Sigmoid colon (tissue), 7 donors: ENCODE results near the gene CBX6. TPM values are rescaled to one million over a fixed set of nuclear protein-coding genes. Genes with fewer than 3 reads are reported as not detected.

Source experiments
- DNase-seq: peaks from one replicate; pipeline ENCODE4 v3.0.0-alpha.2; 2019
- H3K27ac ChIP-seq, 4 donors: fragments of 200-600 bp; sonication (generic); one replicate each; pipeline ENCODE4 v1.5.1; 2016 to 2019; ENCODE audit warnings: mild to moderate bottlenecking in 1 of 4
- H3K27me3 ChIP-seq, 3 donors: fragments of 200-600 bp; sonication (generic); one replicate each; pipeline ENCODE4 v1.5.1; 2019; ENCODE audit warnings: mild to moderate bottlenecking in 1 of 3
- H3K36me3 ChIP-seq, 4 donors: fragments of 200-600 bp; sonication (generic); one replicate each; pipeline ENCODE4 v1.5.1; 2016 to 2019
- H3K4me1 ChIP-seq, 4 donors: fragments of 200-600 bp; sonication (generic); one replicate each; pipeline ENCODE4 v1.5.1; 2017 to 2019
- H3K4me3 ChIP-seq, 4 donors: fragments of 200-600 bp; sonication (generic); one replicate each; pipeline ENCODE4 v1.5.1; 2017 to 2019; ENCODE audit warnings: mild to moderate bottlenecking in 2 of 4, moderate library complexity in 1 of 4
- H3K9me3 ChIP-seq, 4 donors: fragments of 200-600 bp in 3 of 4; sonication (generic) in 3 of 4; one replicate each; pipeline versions ENCODE4 v1.5.1 to v1.6.1; 2013 to 2019
- EP300 ChIP-seq, 4 donors: sonication (generic); formaldehyde crosslinking; IDR thresholded peaks; one replicate each; pipeline ENCODE4 v1.6.1; 2017; ENCODE audit warnings: antibody characterized with exemption in 4 of 4
- POLR2A ChIP-seq, 2 donors: fragments of 450-650 bp; IDR thresholded peaks; one replicate each; pipeline ENCODE4 v1.6.1; 2016; ENCODE audit warnings: antibody characterized with exemption in 2 of 2, mild to moderate bottlenecking in 2 of 2, moderate library complexity in 2 of 2
- POLR2AphosphoS5 ChIP-seq, 4 donors: sonication (generic); formaldehyde crosslinking; IDR thresholded peaks; one replicate each; pipeline ENCODE4 v1.6.1; 2017; ENCODE audit warnings: antibody characterized with exemption in 4 of 4
- WGBS, 2 donors: extraction: QIAGEN DNeasy Blood & Tissue Kit; methylation state at CpG; one replicate each; pipeline ENCODE4 v1.1.7; 2013; 5-methylcytosine and 5-hydroxymethylcytosine counted together
- intact Hi-C: fragments of 100-400 bp; cut with DNase I; formaldehyde crosslinking; loops from one replicate; pipeline ENCODE4 v1.15.1; 2023
- polyA plus RNA-seq, 3 donors: library from polyadenylated mRNA; stranded (reverse); fragments of 200-250 nt; gene quantifications; one replicate each; pipeline ENCODE4 v1.2.3, GENCODE V29; 2013
- total RNA-seq, 4 donors: library from RNA; depleted of rRNA; stranded (reverse); fragments of >200 nt; gene quantifications; one replicate each; pipeline ENCODE4 v1.1.0, GENCODE V29; 2016
- TF ChIP-seq, protein P1 (sequence below), 4 experiments: fragments of 450-650 bp in 3 of 4; fragments of 200-600 bp in 1 of 4; IDR thresholded peaks; one replicate each; pipeline ENCODE4 v1.5.1; 2016 to 2019; ENCODE audit warnings: antibody characterized with exemption in 4 of 4, mild to moderate bottlenecking in 3 of 4, moderate library complexity in 2 of 4
- donor health status: healthy with polysubstance abuse.
- donor health status: Bipolar disorder and iron deficiency.
- donor health status: healthy.

CBX6 gene
- total and polyA plus RNA-seq, 7 donors = 4.2 to 90.6 (median 47.2) TPM

DNA sequence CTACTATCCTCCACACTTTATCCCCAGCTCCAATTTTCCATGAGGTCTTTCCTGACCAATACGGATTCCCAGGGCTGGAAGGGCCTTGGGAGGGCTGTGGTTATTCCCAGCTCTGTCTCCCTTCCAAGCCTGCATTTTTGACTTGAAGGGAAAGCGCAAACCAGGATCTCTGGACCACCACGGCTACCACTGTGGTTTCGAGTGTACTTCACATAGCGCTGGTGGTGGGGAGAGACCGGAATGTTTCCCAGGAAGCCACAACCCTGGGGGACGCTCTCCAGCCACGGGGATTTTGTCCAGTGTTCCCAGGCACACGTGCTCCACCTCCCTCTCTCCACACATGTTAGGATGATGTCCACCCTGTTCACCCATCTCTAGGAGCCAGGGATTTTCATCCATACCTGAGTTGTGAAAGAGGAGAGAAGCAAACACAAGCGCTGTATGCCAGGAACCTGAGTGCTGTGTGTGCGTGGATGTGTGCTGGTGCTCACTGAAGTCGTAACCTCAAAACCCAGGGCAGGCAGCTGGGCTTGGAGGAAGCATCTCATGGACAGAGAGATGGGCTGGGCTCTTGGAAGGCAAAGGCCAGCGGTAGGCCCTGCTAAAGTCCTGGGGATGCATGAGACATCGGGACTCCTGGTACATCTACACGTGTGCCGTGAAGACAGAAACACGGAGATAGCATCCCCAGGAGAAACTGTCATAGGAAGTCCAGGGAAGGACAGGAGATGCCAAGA, 26.8 kb downstream of the CBX6 start:
- TF ChIP-seq EP300 (IDR thresholded peaks at IDR 0.05) (no peak), POLR2A (IDR thresholded peaks at IDR 0.05) (no peak), POLR2AphosphoS5 (IDR thresholded peaks at IDR 0.05) (no peak)
- TF ChIP-seq, protein P1, sequence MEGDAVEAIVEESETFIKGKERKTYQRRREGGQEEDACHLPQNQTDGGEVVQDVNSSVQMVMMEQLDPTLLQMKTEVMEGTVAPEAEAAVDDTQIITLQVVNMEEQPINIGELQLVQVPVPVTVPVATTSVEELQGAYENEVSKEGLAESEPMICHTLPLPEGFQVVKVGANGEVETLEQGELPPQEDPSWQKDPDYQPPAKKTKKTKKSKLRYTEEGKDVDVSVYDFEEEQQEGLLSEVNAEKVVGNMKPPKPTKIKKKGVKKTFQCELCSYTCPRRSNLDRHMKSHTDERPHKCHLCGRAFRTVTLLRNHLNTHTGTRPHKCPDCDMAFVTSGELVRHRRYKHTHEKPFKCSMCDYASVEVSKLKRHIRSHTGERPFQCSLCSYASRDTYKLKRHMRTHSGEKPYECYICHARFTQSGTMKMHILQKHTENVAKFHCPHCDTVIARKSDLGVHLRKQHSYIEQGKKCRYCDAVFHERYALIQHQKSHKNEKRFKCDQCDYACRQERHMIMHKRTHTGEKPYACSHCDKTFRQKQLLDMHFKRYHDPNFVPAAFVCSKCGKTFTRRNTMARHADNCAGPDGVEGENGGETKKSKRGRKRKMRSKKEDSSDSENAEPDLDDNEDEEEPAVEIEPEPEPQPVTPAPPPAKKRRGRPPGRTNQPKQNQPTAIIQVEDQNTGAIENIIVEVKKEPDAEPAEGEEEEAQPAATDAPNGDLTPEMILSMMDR (IDR thresholded peaks at IDR 0.05) = no peak
- peaks cover 0 to 20% (median 17%) of the 10 kb centered on the region in 4 donors for H3K4me1 ChIP-seq
- no peaks in the 10 kb centered on the region for H3K9me3 ChIP-seq
- 63 to 72% methylated on average over 17 of the region's 17 CpGs for WGBS, 2 donors
- H3K27ac ChIP-seq = peak overlapping the region in 3 of 4 donors; percentile 70 to 83 (median 81)
- DNase-seq = no peak
- intact Hi-C loops = no loop called here
- H3K4me3 ChIP-seq = no peak overlapping the region
- H3K36me3 ChIP-seq = no peaks in the 10 kb centered on the region
- H3K27me3 ChIP-seq = no peaks in the 10 kb centered on the region

DNA sequence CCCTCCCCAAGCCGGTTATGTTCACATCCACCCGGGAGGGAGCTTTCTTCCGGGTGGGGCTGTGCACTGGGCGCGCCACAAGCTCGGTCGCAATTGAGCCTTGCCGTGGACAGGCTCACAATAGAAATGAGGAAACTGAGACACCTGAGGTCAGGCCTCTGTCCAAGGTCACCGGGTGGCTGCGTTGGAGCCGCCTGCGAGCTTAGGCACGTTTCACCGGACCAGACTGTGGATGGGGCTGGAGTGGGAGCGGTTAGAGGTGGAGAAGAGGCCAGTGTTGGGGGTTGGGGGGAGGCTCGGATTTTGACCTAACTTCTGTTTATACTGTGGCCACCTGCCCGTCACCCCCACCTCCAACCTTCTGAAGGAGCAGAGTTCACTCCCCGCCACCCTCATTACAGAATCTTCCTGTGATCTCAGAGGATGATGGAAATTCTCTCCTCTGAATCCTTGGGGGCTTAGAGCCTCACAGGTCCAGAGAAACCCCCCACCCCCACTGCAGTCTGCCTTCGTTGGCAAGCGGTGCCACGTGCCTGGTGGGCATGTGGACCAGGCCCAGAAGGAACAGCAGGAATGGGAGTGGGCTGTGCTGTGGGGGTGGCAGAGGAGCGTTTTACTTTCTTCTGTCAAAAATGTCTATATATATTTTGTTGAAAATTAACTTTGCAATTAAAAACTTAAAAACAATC, 27.6 kb downstream of the CBX6 start:
- peak overlapping the region in 3 of 4 donors; percentile 54 to 56 (median 56) for H3K4me3 ChIP-seq

DNA sequence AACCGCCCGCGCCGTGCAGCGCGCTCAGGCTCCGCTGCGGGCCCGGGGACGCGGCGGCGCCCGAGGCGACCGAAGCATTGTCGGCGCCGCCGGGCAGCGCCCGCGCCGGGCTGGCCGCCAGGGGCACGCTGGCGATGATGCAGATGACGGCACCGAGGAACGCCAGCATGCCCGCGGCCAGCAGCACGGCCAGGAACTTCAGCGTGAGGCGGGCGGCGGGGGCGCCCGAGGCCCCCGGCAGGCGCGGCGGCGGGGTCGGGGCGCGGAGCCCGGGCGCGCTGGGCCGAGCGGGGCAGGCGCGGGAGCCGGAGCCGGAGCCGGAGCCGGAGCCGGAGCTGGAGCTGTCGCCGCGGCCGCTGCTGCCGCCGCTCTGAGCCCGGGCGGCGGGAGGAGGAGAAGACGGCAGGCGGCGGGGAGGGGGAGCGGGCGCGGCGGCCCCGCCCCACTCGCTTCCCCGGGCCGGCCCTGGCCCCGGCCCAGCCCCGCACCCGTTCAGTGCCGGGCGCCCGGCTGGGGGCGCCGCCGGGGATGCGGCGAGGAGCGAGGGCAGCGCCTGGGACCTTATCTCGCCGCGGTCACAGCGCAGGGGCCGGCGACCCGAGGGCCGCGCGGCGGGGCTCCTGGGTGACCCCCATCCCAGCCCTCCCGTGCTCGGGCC, 28.2 kb downstream of the CBX6 start, which contains the start of gene NPTXR:
TSS of gene NPTXR (minus strand) at position 372 of the 658 bp plus-strand sequence.
- TF ChIP-seq EP300 (IDR thresholded peaks at IDR 0.05) (no peak), POLR2AphosphoS5 (IDR thresholded peaks at IDR 0.05) (peak; percentile 61 to 81 (median 72)), POLR2A (IDR thresholded peaks at IDR 0.05) (no peak)
- TF ChIP-seq, protein P1 (IDR thresholded peaks at IDR 0.05) = no peak
- Histone ChIP-seq H3K4me1 (peaks cover 0 to 20% (median 17%) of the 10 kb centered on the region in 4 donors), H3K27ac (peak within 1 kb of the TSS; percentile 75 to 83 (median 82)), H3K27me3 (no peaks in the 10 kb centered on the region), H3K36me3 (no peaks in the 10 kb centered on the region), H3K4me3 (peak within 1 kb of the TSS; percentile 31 to 56 (median 55)), H3K9me3 (no peaks in the 10 kb centered on the region)
- no peak for DNase-seq
- intact Hi-C loops = loop anchor here (5.0 kb wide), 2 partner anchors 51 to 86 kb away; partner anchors contain the start of genes DNAL4 and SUN2
- 0 to 1% methylated on average over 105 of the region's 105 CpGs for WGBS, 2 donors

More for the DNA sequence above, 27.6 kb downstream of the CBX6 start:
- intact Hi-C loops = loop anchor here (5.0 kb wide), 2 partner anchors 52 to 87 kb away; partner anchors contain the start of genes DNAL4 and SUN2
- WGBS, 2 donors = 7 to 18% methylated on average over 22 of the region's 22 CpGs
- Histone ChIP-seq H3K4me1 (peaks cover 0 to 20% (median 17%) of the 10 kb centered on the region in 4 donors), H3K27ac (peak overlapping the region; percentile 69 to 83 (median 76)), H3K9me3 (no peaks in the 10 kb centered on the region), H3K36me3 (no peaks in the 10 kb centered on the region), H3K27me3 (no peaks in the 10 kb centered on the region)
- DNase-seq = no peak
- TF ChIP-seq EP300 (IDR thresholded peaks at IDR 0.05) = no peak
- TF ChIP-seq POLR2AphosphoS5 (IDR thresholded peaks at IDR 0.05) = no peak
- TF ChIP-seq, protein P1 (IDR thresholded peaks at IDR 0.05) = no peak
- TF ChIP-seq POLR2A (IDR thresholded peaks at IDR 0.05) = no peak

DNA sequence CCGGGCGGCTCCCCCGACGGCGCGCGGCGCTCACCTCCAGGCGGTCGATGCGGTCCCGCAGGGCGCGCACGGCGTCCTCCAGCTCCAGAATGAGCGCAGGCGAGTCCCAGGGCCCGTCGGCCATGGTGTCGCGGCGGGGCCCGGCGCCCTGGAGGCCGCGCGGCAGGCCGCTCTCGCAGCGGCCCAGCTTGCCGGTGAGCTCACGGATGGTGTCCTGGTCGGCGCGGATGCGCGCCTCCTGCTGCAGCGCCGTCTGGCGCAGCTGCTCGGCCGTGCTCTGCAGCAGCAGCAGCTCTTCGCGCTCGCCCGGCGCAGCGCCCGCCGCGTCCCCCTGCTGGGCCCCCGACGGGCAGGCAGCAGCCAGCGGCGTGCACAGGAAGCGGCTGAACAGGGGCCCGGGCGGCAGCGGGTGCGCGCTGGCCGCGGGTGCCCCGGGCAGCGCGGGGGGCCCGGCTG, 28.8 kb downstream of the CBX6 start:
- TF ChIP-seq POLR2A (IDR thresholded peaks at IDR 0.05) = no peak
- peak in 1 of 4 donors; percentile 7 for TF ChIP-seq POLR2AphosphoS5 (IDR thresholded peaks at IDR 0.05)
- TF ChIP-seq, protein P1 (IDR thresholded peaks at IDR 0.05) = peak in 1 of 4 experiments; percentile 42
- TF ChIP-seq EP300 (IDR thresholded peaks at IDR 0.05) = no peak
- intact Hi-C loops = loop anchor here (5.0 kb wide), 2 partner anchors 51 to 86 kb away; partner anchors contain the start of genes DNAL4 and SUN2
- Histone ChIP-seq H3K27ac (peak overlapping the region; percentile 75 to 83 (median 82)), H3K36me3 (no peaks in the 10 kb centered on the region), H3K4me3 (peak overlapping the region; percentile 31 to 56 (median 55)), H3K4me1 (peaks cover 0 to 20% (median 17%) of the 10 kb centered on the region in 4 donors), H3K27me3 (no peaks in the 10 kb centered on the region), H3K9me3 (no peaks in the 10 kb centered on the region)
- WGBS, 2 donors = 0 to 1% methylated on average over 68 of the region's 68 CpGs
- DNase-seq = peak; percentile 79
